GM06990 (cell line): Measurements from ENCODE around the gene TRA2B.

Source experiments
- DNase-seq: peaks from one replicate; pipeline ENCODE4 v3.0.0-alpha.2; 2011; ENCODE audit not compliant: insufficient read length; ENCODE audit errors: extremely low read depth
- H3K27me3 ChIP-seq: replicated peaks from 2 replicates; pipeline ENCODE4 v1.6.0; 2011; ENCODE audit warnings: low read length; ENCODE audit not compliant: control insufficient read depth, insufficient read depth
- H3K36me3 ChIP-seq: 2 replicates; pipeline ENCODE4 v1.5.1; 2011; ENCODE audit warnings: low read length; ENCODE audit not compliant: control insufficient read depth, insufficient read depth
- H3K4me3 ChIP-seq: replicated peaks from 2 replicates; pipeline ENCODE4 v1.5.1; 2011; ENCODE audit warnings: low read depth, mild to moderate bottlenecking, control low read depth, low read length
- CTCF ChIP-seq: IDR thresholded peaks from 2 replicates; pipeline ENCODE4 v1.5.1; 2011; ENCODE audit warnings: low read length, control low read depth, mild to moderate bottlenecking, inconsistent platforms; ENCODE audit not compliant: insufficient read depth, poor library complexity, severe bottlenecking

TRA2B gene

GRCh38 chr3:185981621-185982020, 43.8 kb upstream of the TRA2B start:
- DNase-seq, result no peak
- Histone ChIP-seq H3K36me3 (no peaks in the 10 kb centered on the region), H3K27me3 (no peaks in the 10 kb centered on the region), H3K4me3 (no peak overlapping the region)
- no peak for TF ChIP-seq CTCF

GRCh38 chr3:185979721-185980121, 41.9 kb upstream of the TRA2B start:
- Histone ChIP-seq H3K4me3 (no peak overlapping the region), H3K27me3 (no peaks in the 10 kb centered on the region), H3K36me3 (no peaks in the 10 kb centered on the region)
- no peak for TF ChIP-seq CTCF
- no peak for DNase-seq

- H3K4me3 ChIP-seq, result no peak overlapping the region
- H3K27me3 ChIP-seq, result no peaks in the 10 kb centered on the region
- no peak for DNase-seq
- H3K36me3 ChIP-seq, result no peaks in the 10 kb centered on the region
- TF ChIP-seq CTCF, result no peak
Measured at GRCh38 chr3:185978516-185978915, 40.7 kb upstream of the TRA2B start.

GRCh38 chr3:185977679-185978040, 39.8 kb upstream of the TRA2B start:
- no peak for TF ChIP-seq CTCF
- no peak overlapping the region for H3K4me3 ChIP-seq

GRCh38 chr3:185976977-185977678, 39.3 kb upstream of the TRA2B start:
- no peaks in the 10 kb centered on the region for H3K27me3 ChIP-seq
- peak; percentile 54 for DNase-seq
- H3K4me3 ChIP-seq, result no peak overlapping the region
- no peaks in the 10 kb centered on the region for H3K36me3 ChIP-seq
- peak; percentile 93 for TF ChIP-seq CTCF

More at GRCh38 chr3:185977679-185978040, 39.8 kb upstream of the TRA2B start:
- no peaks in the 10 kb centered on the region for H3K36me3 ChIP-seq
- no peak for DNase-seq
- no peaks in the 10 kb centered on the region for H3K27me3 ChIP-seq

GRCh38 chr3:185976100-185976499, 38.3 kb upstream of the TRA2B start:
- no peak for TF ChIP-seq CTCF
- DNase-seq, result no peak
- Histone ChIP-seq H3K27me3 (no peaks in the 10 kb centered on the region), H3K4me3 (no peak overlapping the region), H3K36me3 (no peaks in the 10 kb centered on the region)
